PC-9 (cell line): ENCODE data around the gene ASIC1. TPM values are rescaled to one million over a fixed set of nuclear protein-coding genes. Genes with fewer than 3 reads are reported as not detected.

Source experiments
- BruUV-seq: library from RNA; stranded (reverse); fragments of 400-500 nt; replicated peaks from 2 replicates; lab custom pipeline; 2021; lab: Mats Ljungman, UMichigan
- CTCF ChIA-PET: fragments of 300-600 bp; sonication (Branson Sonifier 250); formaldehyde crosslinking; loops from one replicate; lab custom pipeline; 2022; ENCODE audit warnings: antibody characterized with exemption; lab: Charles Lee
- POLR2A ChIA-PET: fragments of 300-600 bp; sonication (Branson Sonifier 250); formaldehyde crosslinking; loops from one replicate; lab custom pipeline; 2022; ENCODE audit warnings: antibody characterized with exemption; ENCODE audit not compliant: unreplicated experiment; lab: Charles Lee
- DNase-seq, 2 experiments: peaks; one replicate each; pipeline versions ENCODE4 v3.0.0 to v3.0.0-alpha.2; 2015 to 2022; ENCODE audit warnings: mixed read lengths in 1 of 2
- H2AFZ ChIP-seq: fragments of 200-600 bp; sonication (generic); 2 replicates; pipeline ENCODE4 v1.8.1; 2017; ENCODE audit warnings: antibody characterized with exemption
- H3F3A ChIP-seq: fragments of 200-600 bp; sonication (generic); 2 replicates; pipeline ENCODE4 v1.8.1; 2017; ENCODE audit warnings: antibody characterized with exemption, mild to moderate bottlenecking, low read depth; ENCODE audit not compliant: insufficient read depth
- H3K27ac ChIP-seq: fragments of 200-600 bp; sonication (generic); 2 replicates; pipeline ENCODE4 v1.6.1; 2016; ENCODE audit warnings: mixed run types
- H3K27me3 ChIP-seq: fragments of 200-600 bp; sonication (generic); 2 replicates; pipeline ENCODE4 v1.6.1; 2016; ENCODE audit warnings: low read depth, mixed run types; ENCODE audit not compliant: insufficient read depth
- H3K36me3 ChIP-seq: fragments of 200-600 bp; sonication (generic); 2 replicates; pipeline ENCODE4 v1.6.1; 2016; ENCODE audit warnings: low read depth, mixed run types
- H3K4me1 ChIP-seq: fragments of 200-600 bp; sonication (generic); replicated peaks from 2 replicates; pipeline ENCODE4 v1.6.1; 2016; ENCODE audit warnings: mixed run types; ENCODE audit not compliant: insufficient read depth
- H3K4me2 ChIP-seq: fragments of 200-600 bp; sonication (generic); 2 replicates; pipeline ENCODE4 v1.6.1; 2017; ENCODE audit warnings: mixed run types
- H3K4me3 ChIP-seq: fragments of 200-600 bp; sonication (generic); 2 replicates; pipeline ENCODE4 v1.6.1; 2016; ENCODE audit warnings: mixed run types
- H3K79me2 ChIP-seq: fragments of 200-600 bp; sonication (generic); 2 replicates; pipeline ENCODE4 v1.6.1; 2017; ENCODE audit warnings: low read depth, mixed run types
- H3K9me2 ChIP-seq: fragments of 200-600 bp; sonication (generic); 2 replicates; pipeline ENCODE4 v1.8.1; 2017; ENCODE audit warnings: mild to moderate bottlenecking; ENCODE audit not compliant: insufficient read depth
- H3K9me3 ChIP-seq: fragments of 200-600 bp; sonication (generic); 2 replicates; pipeline ENCODE4 v1.8.1; 2016; ENCODE audit warnings: low read depth; ENCODE audit not compliant: insufficient read depth
- H4K20me1 ChIP-seq: fragments of 200-600 bp; sonication (generic); 2 replicates; pipeline ENCODE4 v1.8.1; 2017; ENCODE audit not compliant: insufficient read depth
- CTCF ChIP-seq: fragments of 200-600 bp; sonication (generic); conservative IDR thresholded peaks from 2 replicates; pipeline ENCODE4 v1.6.1; 2017; ENCODE audit warnings: mixed run types, antibody characterized with exemption, mild to moderate bottlenecking, moderate library complexity
- EZH2 ChIP-seq: fragments of 200-600 bp; sonication (generic); IDR thresholded peaks from 2 replicates; pipeline ENCODE4 v1.8.0; 2017; ENCODE audit warnings: antibody characterized with exemption, low read depth
- intact Hi-C: fragments of 100-400 bp; cut with micrococcal nuclease; formaldehyde crosslinking; loops from one replicate; pipeline ENCODE4 v1.10.0; 2022; ENCODE audit not compliant: unreplicated experiment
- total RNA-seq: library from RNA; stranded (reverse); gene quantifications from 2 replicates; pipeline ENCODE4 v1.2.3, GENCODE V29; 2021

The ASIC1 gene
- total RNA-seq, 1 experiment from 2014 or later, result 3.5 TPM

DNA sequence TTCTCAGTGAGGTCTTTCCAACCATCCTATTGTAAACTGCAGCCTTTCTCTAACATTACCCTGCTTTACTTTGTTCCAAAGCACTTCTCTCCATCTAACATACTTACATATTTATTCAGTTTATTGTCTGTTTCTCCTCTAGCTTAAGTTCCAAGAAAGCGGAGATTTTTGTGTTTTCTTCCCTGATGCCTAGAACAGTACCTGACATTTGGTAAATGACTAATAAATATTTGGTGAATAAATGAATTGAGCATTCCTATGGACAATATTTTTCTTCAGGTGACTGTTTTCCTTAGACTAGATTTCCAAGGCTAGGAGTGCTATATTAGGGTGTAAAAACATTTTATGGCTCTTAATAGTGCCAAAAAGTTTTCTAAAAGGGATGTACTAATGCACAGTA, 34.5 kb upstream of the ASIC1 start:
- no peak for DNase-seq
- H3K9me3 ChIP-seq, result no peaks in the 10 kb centered on the region
- ChIA-PET CTCF (no interaction called here), POLR2A (no interaction called here)
- H3K36me3 ChIP-seq, result peaks cover 5% of the 10 kb centered on the region; the same call in 1 of the 2 replicates
- H3K4me2 ChIP-seq, result peak overlapping the region; percentile 72
- H3K27ac ChIP-seq, result no peak overlapping the region
- no TSS peak for BruUV-seq
- H3K79me2 ChIP-seq, result peaks cover 72% of the 10 kb centered on the region
- H3F3A ChIP-seq, result 0 out of 2 replicates have a peak, but pooled peaks cover 12% of the 10 kb centered on the region
- TF ChIP-seq CTCF (no peak), EZH2 (no peak)
- no peak overlapping the region for H2AFZ ChIP-seq
- no peaks in the 10 kb centered on the region for H3K27me3 ChIP-seq
- H3K4me3 ChIP-seq, result no peak overlapping the region
- 0 out of 2 replicates have a peak, but pooled peaks cover 6% of the 10 kb centered on the region for H4K20me1 ChIP-seq
- no peaks in the 10 kb centered on the region for H3K9me2 ChIP-seq
- intact Hi-C loops, result loop anchor here (5.0 kb wide), 1 partner anchor 36 kb away; no protein-coding TSS in a partner anchor
- H3K4me1 ChIP-seq, result peaks cover 8% of the 10 kb centered on the region

GRCh38 chr12:50024227-50024626, 33.2 kb upstream of the ASIC1 start:
- Histone ChIP-seq H3K4me2 (peak overlapping the region; percentile 72), H3K9me3 (no peaks in the 10 kb centered on the region), H3K79me2 (peaks cover 59% of the 10 kb centered on the region), H3K27ac (no peak overlapping the region), H3K27me3 (no peaks in the 10 kb centered on the region), H4K20me1 (0 out of 2 replicates have a peak, but pooled peaks cover under 1% of the 10 kb centered on the region), H3K4me1 (peaks cover 8% of the 10 kb centered on the region), H3K9me2 (no peaks in the 10 kb centered on the region), H3F3A (0 out of 2 replicates have a peak, but pooled peaks cover 12% of the 10 kb centered on the region), H3K4me3 (peak overlapping the region; percentile 76), H3K36me3 (peaks cover 5% of the 10 kb centered on the region; the same call in 1 of the 2 replicates), H2AFZ (peak overlapping the region; percentile 93)
- BruUV-seq, result no TSS peak
- POLR2A ChIA-PET, result no interaction called here
- DNase-seq, result no peak
- TF ChIP-seq CTCF, result no peak
- no peak for TF ChIP-seq EZH2
- intact Hi-C loops, result loop anchor here (5.0 kb wide), 1 partner anchor 37 kb away; no protein-coding TSS in a partner anchor
- CTCF ChIA-PET, result no interaction called here

GRCh38 chr12:50024805-50025186, 32.6 kb upstream of the ASIC1 start:
- ChIA-PET CTCF (no interaction called here), POLR2A (interaction anchor here (0.6 to 0.7 kb wide), 3 partner anchors 29 to 123 kb away, joined by 3 read pairs; no protein-coding TSS in a partner anchor)
- no peaks in the 10 kb centered on the region for H3K9me2 ChIP-seq
- TF ChIP-seq CTCF (no peak), EZH2 (no peak)
- H3K9me3 ChIP-seq, result no peaks in the 10 kb centered on the region
- no peaks in the 10 kb centered on the region for H3K27me3 ChIP-seq
- DNase-seq, result no peak
- BruUV-seq, result TSS peak; percentile 51
- H3F3A ChIP-seq, result 0 out of 2 replicates have a peak, but pooled peaks cover 12% of the 10 kb centered on the region
- no peaks in the 10 kb centered on the region for H4K20me1 ChIP-seq
- H3K4me2 ChIP-seq, result peak overlapping the region; percentile 72
- H3K27ac ChIP-seq, result no peak overlapping the region
- peak overlapping the region; percentile 93 for H2AFZ ChIP-seq
- peaks cover 8% of the 10 kb centered on the region for H3K4me1 ChIP-seq
- peak overlapping the region; percentile 76 for H3K4me3 ChIP-seq
- peaks cover 5% of the 10 kb centered on the region; the same call in 1 of the 2 replicates for H3K36me3 ChIP-seq
- H3K79me2 ChIP-seq, result peaks cover 55% of the 10 kb centered on the region
- intact Hi-C loops, result loop anchor here (5.0 kb wide), 1 partner anchor 37 kb away; no protein-coding TSS in a partner anchor
